PC-3 (cell line): ENCODE results near the gene RBFOX2. TPM values are rescaled to one million over a fixed set of nuclear protein-coding genes. Genes with fewer than 3 reads are reported as not detected.

Experiments used
- ATAC-seq: fragments of 200-7000 bp; cut with Tn5 transposase; 2 replicates; pipeline ENCODE4 v1.9.1; 2020; ENCODE audit warnings: mild to moderate bottlenecking, moderate library complexity
- BruUV-seq: library from RNA; stranded (reverse); fragments of 400-500 nt; replicated peaks from 2 replicates; lab custom pipeline; 2021; lab: Mats Ljungman, UMichigan
- CTCF ChIA-PET: fragments of 300-600 bp; sonication (Branson Sonifier 250); formaldehyde crosslinking; loops from one replicate; lab custom pipeline; 2022; ENCODE audit warnings: antibody characterized with exemption; lab: Charles Lee
- POLR2A ChIA-PET: fragments of 300-600 bp; sonication (Branson Sonifier 250); formaldehyde crosslinking; loops from one replicate; lab custom pipeline; 2022; ENCODE audit warnings: antibody characterized with exemption; ENCODE audit not compliant: unreplicated experiment; lab: Charles Lee
- DNase-seq: peaks from one replicate; pipeline ENCODE4 v3.0.0-alpha.2; 2015
- H2AFZ ChIP-seq: fragments of 300-600 bp; sonication (generic); 2 replicates; pipeline ENCODE4 v1.6.0; 2016; ENCODE audit warnings: antibody characterized with exemption, low read length
- H3F3A ChIP-seq: fragments of 300-600 bp; sonication (generic); one replicate; pipeline ENCODE4 v1.6.0; 2017; ENCODE audit warnings: antibody characterized with exemption, low read length, control low read depth, mild to moderate bottlenecking; ENCODE audit not compliant: unreplicated experiment
- H3K27ac ChIP-seq: fragments of 300-600 bp; sonication (generic); 2 replicates; pipeline ENCODE4 v1.5.1; 2016; ENCODE audit warnings: mild to moderate bottlenecking, low read length
- H3K27me3 ChIP-seq: fragments of 300-600 bp; sonication (generic); 2 replicates; pipeline ENCODE4 v1.6.1; 2016; ENCODE audit warnings: low read length, mixed read lengths
- H3K36me3 ChIP-seq: fragments of 300-600 bp; sonication (generic); 2 replicates; pipeline ENCODE4 v1.6.1; 2016; ENCODE audit warnings: low read depth, mixed run types, low read length, mixed read lengths
- H3K4me1 ChIP-seq: fragments of 300-600 bp; sonication (generic); 2 replicates; pipeline ENCODE4 v1.5.1; 2016; ENCODE audit warnings: low read length; ENCODE audit not compliant: insufficient read depth
- H3K4me2 ChIP-seq: fragments of 300-600 bp; sonication (generic); 2 replicates; pipeline ENCODE4 v1.6.0; 2016; ENCODE audit warnings: low read length
- H3K4me3 ChIP-seq: fragments of 300-600 bp; sonication (generic); 2 replicates; pipeline ENCODE4 v1.5.1; 2016; ENCODE audit warnings: mild to moderate bottlenecking, low read length, mixed read lengths
- H3K79me2 ChIP-seq: fragments of 300-600 bp; sonication (generic); 2 replicates; pipeline ENCODE4 v1.6.1; 2017; ENCODE audit warnings: low read length, mixed read lengths
- H3K9ac ChIP-seq: fragments of 300-600 bp; sonication (generic); 2 replicates; pipeline ENCODE4 v1.6.0; 2016; ENCODE audit warnings: mild to moderate bottlenecking, low read length
- H3K9me2 ChIP-seq: fragments of 300-600 bp; sonication (generic); replicated peaks from 2 replicates; pipeline ENCODE4 v1.6.1; 2016; ENCODE audit warnings: mixed run types, low read length, mixed read lengths
- H3K9me3 ChIP-seq: fragments of 300-600 bp; sonication (generic); 2 replicates; pipeline ENCODE4 v1.6.1; 2016; ENCODE audit warnings: low read length, mixed read lengths
- H4K20me1 ChIP-seq: fragments of 300-600 bp; sonication (generic); 2 replicates; pipeline ENCODE4 v1.6.1; 2016; ENCODE audit warnings: low read length, mixed read lengths
- EZH2 ChIP-seq: fragments of 300-600 bp; sonication (generic); IDR thresholded peaks from one replicate; pipeline ENCODE4 v1.6.1; 2017; ENCODE audit warnings: antibody characterized with exemption, mild to moderate bottlenecking, low read length; ENCODE audit not compliant: unreplicated experiment
- EZH2phosphoT487 ChIP-seq: fragments of 300-600 bp; sonication (generic); IDR thresholded peaks from 2 replicates; pipeline ENCODE4 v1.6.1; 2018; ENCODE audit warnings: mild to moderate bottlenecking, antibody characterized with exemption, low read length, borderline replicate concordance
- intact Hi-C: fragments of 100-400 bp; cut with micrococcal nuclease; formaldehyde crosslinking; loops from 2 replicates; pipeline ENCODE4 v1.9.0; 2023
- total RNA-seq: library from RNA; depleted of rRNA; stranded (reverse); fragments of >200 nt; gene quantifications from 2 replicates; pipeline ENCODE4 v1.2.3, GENCODE V29; 2014
- TF ChIP-seq, protein P1 (sequence below): fragments of 300-600 bp; sonication (generic); conservative IDR thresholded peaks from 2 replicates; pipeline ENCODE4 v1.5.1; 2017; ENCODE audit warnings: antibody characterized with exemption, low read depth, mild to moderate bottlenecking, low read length

RBFOX2 gene
- total RNA-seq, 1 experiment from 2014 or later: 75.1 TPM

DNA sequence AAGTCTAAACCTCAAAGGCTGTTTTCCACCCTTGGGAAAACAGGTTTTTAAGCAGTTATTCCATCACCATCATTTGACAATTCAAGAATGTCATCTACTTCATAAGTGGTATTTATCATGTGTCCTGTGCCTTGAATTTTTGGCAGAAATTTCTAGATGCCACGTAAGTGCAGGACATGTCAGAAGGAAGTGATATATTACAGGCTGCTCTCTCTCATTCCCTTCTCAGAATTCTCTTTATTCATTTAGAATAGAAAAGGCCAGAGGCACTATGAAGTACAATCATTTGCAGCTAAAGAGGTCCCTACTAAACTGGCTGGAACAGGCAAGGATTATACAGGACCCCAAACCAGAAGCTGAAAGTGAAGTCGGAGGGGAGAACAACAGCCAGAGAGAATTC, 11.9 kb downstream of the RBFOX2 start:
- no peak for DNase-seq
- H3K27me3 ChIP-seq: no peaks in the 10 kb centered on the region
- H3K27ac ChIP-seq: no peak overlapping the region
- no peak overlapping the region for H3K4me3 ChIP-seq
- ChIA-PET POLR2A (no interaction called here), CTCF (no interaction called here)
- no peaks in the 10 kb centered on the region for H3F3A ChIP-seq
- no TSS peak for BruUV-seq
- peaks cover 19% of the 10 kb centered on the region for H4K20me1 ChIP-seq
- no peak overlapping the region for H2AFZ ChIP-seq
- H3K79me2 ChIP-seq: peaks cover 82% of the 10 kb centered on the region
- H3K36me3 ChIP-seq: no peaks in the 10 kb centered on the region
- no peaks in the 10 kb centered on the region for H3K9me2 ChIP-seq
- H3K4me2 ChIP-seq: no peak overlapping the region
- no peak overlapping the region for H3K9ac ChIP-seq
- no peak for ATAC-seq
- H3K9me3 ChIP-seq: no peaks in the 10 kb centered on the region
- H3K4me1 ChIP-seq: no peaks in the 10 kb centered on the region
- intact Hi-C loops: no loop called here
- no peak for TF ChIP-seq EZH2phosphoT487
- no peak for TF ChIP-seq EZH2
- TF ChIP-seq, protein P1, sequence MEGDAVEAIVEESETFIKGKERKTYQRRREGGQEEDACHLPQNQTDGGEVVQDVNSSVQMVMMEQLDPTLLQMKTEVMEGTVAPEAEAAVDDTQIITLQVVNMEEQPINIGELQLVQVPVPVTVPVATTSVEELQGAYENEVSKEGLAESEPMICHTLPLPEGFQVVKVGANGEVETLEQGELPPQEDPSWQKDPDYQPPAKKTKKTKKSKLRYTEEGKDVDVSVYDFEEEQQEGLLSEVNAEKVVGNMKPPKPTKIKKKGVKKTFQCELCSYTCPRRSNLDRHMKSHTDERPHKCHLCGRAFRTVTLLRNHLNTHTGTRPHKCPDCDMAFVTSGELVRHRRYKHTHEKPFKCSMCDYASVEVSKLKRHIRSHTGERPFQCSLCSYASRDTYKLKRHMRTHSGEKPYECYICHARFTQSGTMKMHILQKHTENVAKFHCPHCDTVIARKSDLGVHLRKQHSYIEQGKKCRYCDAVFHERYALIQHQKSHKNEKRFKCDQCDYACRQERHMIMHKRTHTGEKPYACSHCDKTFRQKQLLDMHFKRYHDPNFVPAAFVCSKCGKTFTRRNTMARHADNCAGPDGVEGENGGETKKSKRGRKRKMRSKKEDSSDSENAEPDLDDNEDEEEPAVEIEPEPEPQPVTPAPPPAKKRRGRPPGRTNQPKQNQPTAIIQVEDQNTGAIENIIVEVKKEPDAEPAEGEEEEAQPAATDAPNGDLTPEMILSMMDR: no peak

DNA sequence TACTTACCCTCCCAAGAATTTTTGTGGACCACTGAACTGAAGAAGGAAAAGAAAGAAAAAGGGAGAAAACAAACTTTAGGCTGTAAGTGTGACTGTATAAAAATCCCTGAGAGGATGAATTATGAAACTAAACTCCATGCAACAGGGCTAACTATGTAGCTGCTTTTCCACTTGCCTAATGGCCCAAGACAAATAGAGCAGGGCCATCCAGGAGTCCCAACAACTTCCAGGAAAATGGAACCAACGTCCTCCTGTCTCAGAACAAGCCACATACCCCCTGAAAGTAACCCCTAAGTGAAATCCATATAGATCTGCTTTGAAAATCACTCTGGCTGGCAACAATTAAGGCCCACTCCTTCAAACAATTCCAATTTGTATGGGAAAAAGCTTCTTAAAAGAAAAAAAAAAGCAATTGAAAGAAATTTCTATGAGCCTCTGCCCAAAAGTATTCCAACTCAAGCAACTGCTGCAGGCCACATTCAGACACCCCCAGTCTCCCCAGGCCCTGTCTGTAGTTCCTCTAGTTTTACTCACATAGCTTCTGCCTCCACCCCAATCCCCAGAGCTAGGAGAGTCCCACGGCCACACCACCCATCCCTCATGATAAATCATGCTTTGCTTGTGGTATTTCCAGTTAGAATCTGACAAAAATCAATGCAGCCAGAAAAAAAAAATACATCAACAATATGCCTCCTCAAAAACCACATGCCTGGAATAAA, 12.7 kb downstream of the RBFOX2 start:
- no TSS peak for BruUV-seq
- no peaks in the 10 kb centered on the region for H3K9me3 ChIP-seq
- no peak overlapping the region for H3K27ac ChIP-seq
- no peaks in the 10 kb centered on the region for H3K9me2 ChIP-seq
- H3K79me2 ChIP-seq: peaks cover 82% of the 10 kb centered on the region
- H3K9ac ChIP-seq: no peak overlapping the region
- peaks cover 19% of the 10 kb centered on the region for H4K20me1 ChIP-seq
- DNase-seq (no peak), ATAC-seq (no peak)
- TF ChIP-seq EZH2phosphoT487: no peak
- no peak for TF ChIP-seq EZH2
- TF ChIP-seq, protein P1: no peak
- H3K36me3 ChIP-seq: no peaks in the 10 kb centered on the region
- no peak overlapping the region for H3K4me3 ChIP-seq
- H3K4me2 ChIP-seq: no peak overlapping the region
- intact Hi-C loops: no loop called here
- H3K4me1 ChIP-seq: no peaks in the 10 kb centered on the region
- ChIA-PET POLR2A (no interaction called here), CTCF (no interaction called here)
- H3F3A ChIP-seq: no peaks in the 10 kb centered on the region
- no peak overlapping the region for H2AFZ ChIP-seq
- no peaks in the 10 kb centered on the region for H3K27me3 ChIP-seq

DNA sequence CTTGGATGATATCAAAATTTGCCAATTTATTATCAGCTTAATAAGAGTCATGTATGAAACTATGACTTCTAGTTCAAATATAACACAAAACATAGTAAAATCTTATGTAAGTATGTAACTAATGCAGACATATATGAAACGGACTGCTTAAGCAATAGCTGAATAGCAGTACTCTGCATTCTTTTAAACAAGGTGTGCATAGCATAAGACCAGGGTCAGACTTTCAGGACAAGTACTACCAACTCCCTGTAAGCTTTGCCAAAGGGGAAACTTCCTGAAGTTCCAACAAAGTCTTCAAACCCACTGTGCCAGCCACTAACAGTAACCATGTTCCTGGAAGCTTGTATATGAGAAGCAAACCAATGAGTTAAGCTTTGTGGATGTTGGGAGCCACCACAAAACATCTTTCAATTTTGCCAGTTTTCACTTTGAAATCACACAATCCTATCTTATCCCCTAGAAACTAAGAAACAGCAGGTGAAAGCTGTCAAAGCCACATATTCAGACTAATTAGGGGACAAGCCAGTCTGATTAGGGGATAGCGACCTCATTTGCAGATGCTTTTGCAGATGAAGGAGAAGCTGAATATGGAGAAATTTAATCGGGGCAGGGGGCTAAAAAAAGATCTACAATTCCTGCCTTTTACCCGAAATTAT, 13.3 kb downstream of the RBFOX2 start:
- CTCF ChIA-PET: no interaction called here
- no peak overlapping the region for H3K9ac ChIP-seq
- H3K79me2 ChIP-seq: peaks cover 89% of the 10 kb centered on the region
- intact Hi-C loops: no loop called here
- no peak for DNase-seq
- H3K36me3 ChIP-seq: no peaks in the 10 kb centered on the region
- H3K4me3 ChIP-seq: no peak overlapping the region
- POLR2A ChIA-PET: no interaction called here
- no peak overlapping the region for H3K27ac ChIP-seq
- H4K20me1 ChIP-seq: peaks cover 19% of the 10 kb centered on the region
- TF ChIP-seq EZH2 (no peak), EZH2phosphoT487 (no peak)
- TF ChIP-seq, protein P1: no peak
- no peaks in the 10 kb centered on the region for H3K9me3 ChIP-seq
- no peaks in the 10 kb centered on the region for H3K27me3 ChIP-seq
- no peaks in the 10 kb centered on the region for H3F3A ChIP-seq
- no peak for ATAC-seq
- H2AFZ ChIP-seq: no peak overlapping the region
- no TSS peak for BruUV-seq
- H3K9me2 ChIP-seq: no peaks in the 10 kb centered on the region
- no peaks in the 10 kb centered on the region for H3K4me1 ChIP-seq
- no peak overlapping the region for H3K4me2 ChIP-seq
